GM12878 (cell line): Measurements from ENCODE around the gene KPNA1. TPM values are rescaled to one million over a fixed set of nuclear protein-coding genes. Genes with fewer than 3 reads are reported as not detected.

Experiments used
- ATAC-seq: fragments of 200-7000 bp; cut with Tn5 transposase; 3 replicates; pipeline ENCODE4 v1.9.1; 2020; ENCODE audit warnings: mild to moderate bottlenecking, moderate library complexity
- BruUV-seq: library from RNA; stranded (reverse); fragments of 400-500 nt; replicated peaks from 2 replicates; lab custom pipeline; 2021; lab: Mats Ljungman, UMichigan
- CTCF ChIA-PET: fragments of 300-600 bp; sonication (Branson Sonifier 250); formaldehyde crosslinking; extraction: SDS; loops from one replicate; lab custom pipeline; 2021; ENCODE audit warnings: inconsistent platforms; lab: Yijun Ruan, JAX
- POLR2A ChIA-PET: fragments of 350-600 bp; formaldehyde crosslinking; extraction: SDS; loops from one replicate; lab custom pipeline; 2021; ENCODE audit warnings: inconsistent platforms; lab: Charles Lee
- RAD21 ChIA-PET: fragments of 300-600 bp; sonication (Branson Sonifier 250); formaldehyde crosslinking; loops from one replicate; lab custom pipeline; 2023; ENCODE audit warnings: antibody characterized with exemption; ENCODE audit not compliant: unreplicated experiment; lab: Charles Lee
- SMC1A ChIA-PET: fragments of 300-600 bp; sonication (Branson Sonifier 250); formaldehyde crosslinking; loops from one replicate; lab custom pipeline; 2023; ENCODE audit not compliant: unreplicated experiment, uncharacterized antibody; lab: Charles Lee
- DNase-seq: peaks from one replicate; pipeline ENCODE4 v3.0.0-alpha.2; 2011; ENCODE audit warnings: low read depth, low spot score
- FAIRE-seq: peaks from 3 replicates; lab custom pipeline; 2011; peaks lifted over from hg19 to GRCh38; lab: Jason Lieb, UNC
- H2AFZ ChIP-seq: 2 replicates; pipeline ENCODE4 v1.6.0; 2011; ENCODE audit warnings: low read depth, low read length, control low read depth; ENCODE audit not compliant: control insufficient read depth
- H3K27ac ChIP-seq: 2 replicates; pipeline ENCODE4 v1.5.1; 2011; ENCODE audit warnings: control low read depth; ENCODE audit not compliant: control insufficient read depth, insufficient read depth
- H3K27me3 ChIP-seq, 2 experiments: replicated peaks in 1 of 2; 2 replicates each; pipeline versions ENCODE4 v1.6.0 to v1.6.1; 2011; ENCODE audit warnings: low read length in 1 of 2; ENCODE audit not compliant: control insufficient read depth in 2 of 2, insufficient read depth in 2 of 2
- H3K36me3 ChIP-seq, 2 experiments: 2 replicates each; pipeline ENCODE4 v1.5.1; 2011; ENCODE audit warnings: low read length in 1 of 2; ENCODE audit not compliant: control insufficient read depth in 2 of 2, insufficient read depth in 2 of 2
- H3K4me1 ChIP-seq: 2 replicates; pipeline ENCODE4 v1.6.1; 2011; ENCODE audit warnings: mild to moderate bottlenecking, low read length, moderate library complexity, mixed read lengths; ENCODE audit not compliant: control insufficient read depth, insufficient read depth
- H3K4me2 ChIP-seq: 2 replicates; pipeline ENCODE4 v1.6.0; 2011; ENCODE audit warnings: control low read depth; ENCODE audit not compliant: control insufficient read depth, insufficient read depth
- H3K4me3 ChIP-seq: fragments of 200-600 bp; sonication (generic); 2 replicates; pipeline ENCODE4 v1.5.1; 2016
- H3K79me2 ChIP-seq: 2 replicates; pipeline ENCODE4 v1.6.0; 2011; ENCODE audit warnings: low read length; ENCODE audit not compliant: control insufficient read depth, insufficient read depth
- H3K9ac ChIP-seq: 2 replicates; pipeline ENCODE4 v1.8.0; 2011; ENCODE audit warnings: low read length, control low read depth, mixed read lengths; ENCODE audit not compliant: control insufficient read depth, insufficient read depth
- H3K9me3 ChIP-seq: replicated peaks from 3 replicates; pipeline ENCODE4 v1.5.1; 2011; ENCODE audit warnings: mild to moderate bottlenecking, low read length; ENCODE audit not compliant: control insufficient read depth, insufficient read depth
- H4K20me1 ChIP-seq: 2 replicates; pipeline ENCODE4 v1.6.0; 2011; ENCODE audit not compliant: control insufficient read depth, insufficient read depth
- CUX1 ChIP-seq: IDR thresholded peaks from 2 replicates; pipeline ENCODE4 v1.6.1; 2012; ENCODE audit warnings: improper control_type of control experiment, low read depth, low read length; ENCODE audit not compliant: insufficient replicate concordance
- EED ChIP-seq: sonication (generic); IDR thresholded peaks from 2 replicates; pipeline ENCODE4 v1.6.1; 2016; ENCODE audit warnings: antibody characterized with exemption, low read depth
- NR2C1 ChIP-seq: fragments of 450-650 bp; IDR thresholded peaks from 2 replicates; pipeline ENCODE4 v1.6.1; 2017; ENCODE audit warnings: antibody characterized with exemption, mild to moderate bottlenecking, moderate library complexity
- PAX8 ChIP-seq: fragments of 450-650 bp; IDR thresholded peaks from 2 replicates; pipeline ENCODE4 v1.6.1; 2017; ENCODE audit warnings: mild to moderate bottlenecking, moderate library complexity
- SPI1 ChIP-seq: IDR thresholded peaks from 2 replicates; pipeline ENCODE4 v1.6.1; 2011; ENCODE audit warnings: low read depth, mild to moderate bottlenecking, low read length, moderate library complexity, borderline replicate concordance; ENCODE audit not compliant: insufficient read depth
- YY1 ChIP-seq: IDR thresholded peaks from 2 replicates; pipeline ENCODE4 v1.6.1; 2011; ENCODE audit warnings: low read depth, mild to moderate bottlenecking, low read length
- whole genome bisulfite sequencing: methylation state at CpG from one replicate; pipeline ENCODE4 v1.1.6; 2016; ENCODE audit warnings: low lambda C conversion rate; ENCODE audit not compliant: insufficient replicate concordance, insufficient coverage; ENCODE audit errors: missing lambda C conversion rate; 5-methylcytosine and 5-hydroxymethylcytosine counted together
- in situ Hi-C: fragments of 300-500 bp; cut with MboI; formaldehyde crosslinking; loops from 9 replicates; pipeline ENCODE4 v1.14.3; 2018; ENCODE audit warnings: mixed read lengths
- intact Hi-C: fragments of 100-400 bp; cut with micrococcal nuclease; formaldehyde crosslinking; loops from one replicate; pipeline ENCODE4 v1.14.2; 2022; ENCODE audit not compliant: unreplicated experiment
- polyA plus RNA-seq, 11 experiments: library from polyadenylated mRNA; depleted of rRNA in 4 of 11; unstranded in 6 of 11; stranded (reverse) in 5 of 11; fragments of >200 nt; fragmentation: Nextera tagmentation in 4 of 11; fragmentation: Illumina TruSeq in 1 of 11; extraction: Ambion mirVana in 4 of 11; extraction: Trizol in 1 of 11; gene quantifications; 1 replicate in 1 of 11; 2 replicates in 10 of 11; pipeline versions ENCODE4 v1.2.1 to v1.2.3, GENCODE V29; 2011 to 2016; ENCODE audit warnings: inconsistent platforms in 2 of 11, missing spikeins in 2 of 11, low read depth in 1 of 11
- total RNA-seq, 4 experiments: library from RNA; depleted of rRNA in 3 of 4; stranded (reverse); fragments of >200 nt in 3 of 4; fragmentation: Illumina TruSeq in 1 of 4; extraction: Trizol in 1 of 4; gene quantifications; 2 replicates each; pipeline versions ENCODE4 v1.2.1 to v1.2.3, GENCODE V29; 2013 to 2021

Gene KPNA1
- total and polyA plus RNA-seq, 10 of the 15 experiments (the other 5 are each of a cell fraction or from before 2014, with no cell fraction given), result 8.5 to 52.7 (median 41.0) TPM

DNA sequence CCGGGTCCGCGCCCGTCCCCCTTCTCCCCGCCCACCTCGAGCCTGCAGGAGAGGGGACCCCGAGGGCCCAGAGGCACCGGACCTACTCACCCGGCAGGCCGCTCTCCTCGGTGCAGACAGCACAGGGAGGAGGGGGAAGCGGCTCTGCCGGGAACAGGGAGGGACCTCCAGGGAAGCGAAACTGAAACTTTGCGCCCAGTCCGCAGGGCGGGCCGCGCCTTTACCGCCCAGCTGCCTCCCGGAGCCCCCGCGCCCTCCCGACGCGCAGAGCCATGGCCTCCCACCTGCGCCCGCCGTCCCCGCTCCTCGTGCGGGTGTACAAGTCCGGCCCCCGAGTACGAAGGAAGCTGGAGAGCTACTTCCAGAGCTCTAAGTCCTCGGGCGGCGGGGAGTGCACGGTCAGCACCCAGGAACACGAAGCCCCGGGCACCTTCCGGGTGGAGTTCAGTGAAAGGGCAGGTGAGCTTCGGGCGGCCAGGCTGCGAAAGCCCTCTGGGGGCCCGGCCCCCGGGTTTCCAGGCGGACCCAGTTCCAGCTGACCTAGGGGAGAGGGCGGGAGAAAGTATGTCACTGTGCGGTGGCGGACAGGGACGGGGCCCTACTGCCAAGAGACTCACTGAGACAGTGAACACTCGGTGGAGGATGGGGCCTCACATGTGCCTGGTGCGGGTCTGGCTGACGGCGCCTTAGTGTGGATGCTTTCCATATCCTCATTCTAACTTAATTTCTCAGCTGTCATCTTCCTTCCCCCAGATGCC lies 49.6 kb upstream of the KPNA1 start, which contains the start of the genes DTX3L and PARP9 (continued):
- no peak for TF ChIP-seq CUX1
- TF ChIP-seq, all 136 proteins: peak for 46

DNA sequence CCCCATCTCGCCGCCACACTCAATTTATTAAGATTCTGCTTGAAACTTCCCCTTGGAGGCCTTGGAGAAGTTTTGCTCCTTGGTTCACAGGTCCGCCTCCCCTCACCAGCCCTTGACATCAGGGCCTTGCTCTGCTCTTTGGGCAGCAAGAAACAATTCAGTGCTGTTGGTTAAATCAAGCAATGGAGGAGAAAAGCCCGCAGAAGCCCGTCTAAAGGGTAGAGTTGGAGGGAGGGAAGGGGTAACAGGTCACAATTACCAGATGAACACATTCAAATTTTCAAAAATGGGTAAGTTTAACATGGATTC lies 48.9 kb upstream of the KPNA1 start:
- Histone ChIP-seq H3K4me2 (peak overlapping the region; percentile 58), H3K27me3 (no peaks in the 10 kb centered on the region)
- WGBS, result 0% methylated on average over 5 of the region's 5 CpGs
- RAD21 ChIA-PET, result interaction anchor here (0.8 to 11.8 kb wide), 12 partner anchors 13 to 120 kb away, joined by 3 to 236 read pairs (median 10); partner anchors contain the start of genes PARP14 and PARP15
- TF ChIP-seq PAX8, result 0 out of 2 replicates have a peak, but pooled peaks have one; percentile 23
- no peak for TF ChIP-seq SPI1
- TF ChIP-seq EED, result no peak
- no peak for TF ChIP-seq NR2C1
- peak; percentile 14; the same call in 1 of the 2 replicates for TF ChIP-seq YY1
- TF ChIP-seq, all 136 proteins: peak for 2
- Histone ChIP-seq H3K4me1 (peaks cover 4% of the 10 kb centered on the region; the same call in 1 of the 2 replicates), H3K9me3 (no peaks in the 10 kb centered on the region), H2AFZ (peak overlapping the region; percentile 27), H3K27ac (peak overlapping the region; percentile 82), H3K79me2 (peaks cover 34% of the 10 kb centered on the region), H3K9ac (peak overlapping the region; percentile 96), H3K36me3 (peaks cover 0 to 5% of the 10 kb centered on the region in 2 experiments; a peak in 1 of 4 replicates), H3K4me3 (peak overlapping the region; percentile 55), H4K20me1 (no peaks in the 10 kb centered on the region)
- ATAC-seq, result peak; percentile 24
- ChIA-PET SMC1A (interaction anchor here (1.0 to 13.0 kb wide), 15 partner anchors 9 to 134 kb away, joined by 3 to 250 read pairs (median 19); partner anchors contain the start of genes PARP14 and PARP15), POLR2A (interaction anchor here (0.6 to 7.0 kb wide), 10 partner anchors 13 to 115 kb away, joined by 3 to 79 read pairs (median 5); partner anchors contain the start of genes PARP14 and PARP15), CTCF (interaction anchor here (0.8 to 6.3 kb wide), 7 partner anchors 12 to 115 kb away, joined by 3 to 192 read pairs (median 12); partner anchors contain the start of genes KPNA1, PARP14 and PARP15)
- intact Hi-C loops (loop anchor here (1.0 to 10.0 kb wide), 5 partner anchors 13 to 464 kb away; partner anchors contain the start of genes HSPBAP1, SEMA5B and SLC49A4), in situ Hi-C loops (no loop called here)
- DNase-seq, result no peak
- BruUV-seq, result TSS peak; percentile 82
- FAIRE-seq, result no peak
